ENCODE data around the gene NATD1.

GRCh38 chr17:21301593-21302550 lies 48.7 kb upstream of the NATD1 start:
- TF ChIP-seq CTCF (IDR thresholded peaks at IDR 0.05 in 2 of 3, conservative IDR thresholded peaks at IDR 0.05 in 1 of 3; ENCODE audit: borderline replicate concordance in 1 of 3, insufficient read depth in 1 of 3, low read depth in 2 of 3, low read length in 2 of 3) = no peak
- no peak for TF ChIP-seq EZH2 (IDR thresholded peaks at IDR 0.05)
- no peak for TF ChIP-seq ZFX (IDR thresholded peaks at IDR 0.05)
- no peak for TF ChIP-seq POLR2A (IDR thresholded peaks at IDR 0.05; ENCODE audit: borderline replicate concordance, extremely low read depth, insufficient read depth, insufficient read length)
- TF ChIP-seq TCF7L2 (IDR thresholded peaks at IDR 0.05; ENCODE audit: borderline replicate concordance, extremely low read depth, insufficient read depth, insufficient read length) = no peak
- TF ChIP-seq SP1 (IDR thresholded peaks at IDR 0.05; ENCODE audit: low read depth) = no peak
- no peak for TF ChIP-seq YY1 (IDR thresholded peaks at IDR 0.05; ENCODE audit: extremely low read depth, insufficient replicate concordance, low read depth, low read length)
- no peak for TF ChIP-seq EZH2phosphoT487 (IDR thresholded peaks at IDR 0.05; ENCODE audit: borderline replicate concordance)
- no peak for TF ChIP-seq EGR1 (IDR thresholded peaks at IDR 0.05; ENCODE audit: low read depth)
- TF ChIP-seq RAD21 (IDR thresholded peaks at IDR 0.05; ENCODE audit: low read depth) = no peak
- no peak for TF ChIP-seq MAX (IDR thresholded peaks at IDR 0.05)
- no peak for TF ChIP-seq POLR2AphosphoS5 (IDR thresholded peaks at IDR 0.05; ENCODE audit: low read depth, low read length)
- no peak for TF ChIP-seq CEBPB (IDR thresholded peaks at IDR 0.05; ENCODE audit: low read depth)
- TF ChIP-seq REST (IDR thresholded peaks at IDR 0.05; ENCODE audit: low read depth) = no peak
